ENCODE measurements around the gene GUCA1C. TPM values are rescaled to one million over a fixed set of nuclear protein-coding genes. Genes with fewer than 3 reads are reported as not detected.

Gene GUCA1C
- polyA plus RNA-seq, 2 of the 4 experiments (the other 2 are of a cell fraction) = not detected

- FAIRE-seq = no peak
- CTCF ChIA-PET = no interaction called here
- H3K9me3 ChIP-seq = no peaks in the 10 kb centered on the region
- POLR2A ChIA-PET = no interaction called here
- H3K4me3 ChIP-seq = no peak overlapping the region
- ATAC-seq = no peak
- no peak overlapping the region for H3K27ac ChIP-seq
- DNase-seq (ENCODE audit: low read depth in 1 of 2, low spot score in 1 of 2) = no peak
- H3K4me2 ChIP-seq = no peak overlapping the region
- H3K4me1 ChIP-seq = no peaks in the 10 kb centered on the region
- WGBS (ENCODE audit: missing lambda C conversion rate) = 24% methylated on average over 4 of the region's 4 CpGs
- TF ChIP-seq EHF (CRISPR knock-in tag; IDR thresholded peaks at IDR 0.05) (no peak), ATOH8 (CRISPR knock-in tag; IDR thresholded peaks at IDR 0.05; ENCODE audit: low read depth) (no peak), HOXA7 (CRISPR knock-in tag; IDR thresholded peaks at IDR 0.05) (no peak), ZC3H11A (IDR thresholded peaks at IDR 0.05) (no peak), ZNF302 (CRISPR knock-in tag; IDR thresholded peaks at IDR 0.05) (no peak), EP300 (IDR thresholded peaks at IDR 0.05) (no peak), USF2 (IDR thresholded peaks at IDR 0.05) (no peak), PBX3 (IDR thresholded peaks at IDR 0.05) (no peak), ZFP36 (IDR thresholded peaks at IDR 0.05; ENCODE audit: borderline replicate concordance, partially characterized antibody) (no peak), BCL3 (IDR thresholded peaks at IDR 0.05) (no peak), GATA3 (IDR thresholded peaks at IDR 0.05; ENCODE audit: borderline replicate concordance) (no peak), FOSL2 (IDR thresholded peaks at IDR 0.05) (no peak), FOSL2 (CRISPR knock-in tag; IDR thresholded peaks at IDR 0.05) (no peak), HES2 (IDR thresholded peaks at IDR 0.05) (no peak), SREBF2 (IDR thresholded peaks at IDR 0.05) (no peak), CEBPB (IDR thresholded peaks at IDR 0.05) (no peak), HOXB5 (CRISPR knock-in tag; IDR thresholded peaks at IDR 0.05) (no peak), HMGXB4 (CRISPR knock-in tag; IDR thresholded peaks at IDR 0.05; ENCODE audit: borderline replicate concordance) (no peak), TFCP2L1 (CRISPR knock-in tag; IDR thresholded peaks at IDR 0.05) (no peak), CBX8 (IDR thresholded peaks at IDR 0.05) (no peak), RNF2 (IDR thresholded peaks at IDR 0.05; ENCODE audit: borderline replicate concordance, low read depth) (no peak)
Measured at GRCh38 chr3:108953210-108953609, 469 bp downstream of the GUCA1C start.

- POLR2A ChIA-PET = no interaction called here
- no peak for ATAC-seq
- CTCF ChIA-PET = no interaction called here
- no peak for TF ChIP-seq FOXS1 (CRISPR knock-in tag; IDR thresholded peaks at IDR 0.05)
- TF ChIP-seq GATA3 (IDR thresholded peaks at IDR 0.05; ENCODE audit: borderline replicate concordance) = no peak
- no peak for TF ChIP-seq NR3C1 (IDR thresholded peaks at IDR 0.05)
- no peak for TF ChIP-seq RARB (CRISPR knock-in tag; IDR thresholded peaks at IDR 0.05)
- no peak for TF ChIP-seq CTCF (IDR thresholded peaks at IDR 0.05)
- no peak for TF ChIP-seq MAZ (IDR thresholded peaks at IDR 0.05; ENCODE audit: borderline replicate concordance, low read depth, low read length)
- no peak for TF ChIP-seq PBX3 (IDR thresholded peaks at IDR 0.05)
- no peak for TF ChIP-seq TP53 (CRISPR knock-in tag; IDR thresholded peaks at IDR 0.05)
- no peak for TF ChIP-seq MAX (IDR thresholded peaks at IDR 0.05)
- no peak for TF ChIP-seq RCOR1 (IDR thresholded peaks at IDR 0.05; ENCODE audit: low read depth, low read length)
- TF ChIP-seq JUN (IDR thresholded peaks at IDR 0.05) = no peak
Measured at GRCh38 chr3:108951820-108952501, 1.7 kb downstream of the GUCA1C start.

More at GRCh38 chr3:108951820-108952501, 1.7 kb downstream of the GUCA1C start:
- H3K27ac ChIP-seq = no peak overlapping the region
- FAIRE-seq = no peak
- WGBS (ENCODE audit: missing lambda C conversion rate) = 34% methylated on average over 7 of the region's 7 CpGs
- no peak overlapping the region for H3K4me2 ChIP-seq
- no peak for DNase-seq (ENCODE audit: low read depth in 1 of 2, low spot score in 1 of 2)
- H3K4me1 ChIP-seq = no peaks in the 10 kb centered on the region
- H3K9me3 ChIP-seq = no peaks in the 10 kb centered on the region
- H3K4me3 ChIP-seq = no peak overlapping the region

All from A549 (cell line).